HuH-7.5 (cell line): ENCODE data around the gene AQP7.
"Not testable (repeated sequence)": the region's sequence is repeated elsewhere in the genome, so short reads cannot be mapped to it uniquely, and the experiment has no call there.

ENCODE experiments used
- DNase-seq: peaks from one replicate; pipeline ENCODE4 v3.0.0; 2011; ENCODE audit warnings: low spot score

The AQP7 gene

GRCh38 chr9:33433871-33434270 is 31.5 kb upstream of the AQP7 start:
- DNase-seq, result no peak

GRCh38 chr9:33431420-33431819 is 29.1 kb upstream of the AQP7 start:
- DNase-seq, result no peak

GRCh38 chr9:33430942-33431341 is 28.6 kb upstream of the AQP7 start:
- no peak for DNase-seq

GRCh38 chr9:33429256-33429985 is 27.1 kb upstream of the AQP7 start:
- no peak for DNase-seq

GRCh38 chr9:33426843-33427293 is 24.5 kb upstream of the AQP7 start:
- no peak for DNase-seq

- no peak for DNase-seq
Measured at GRCh38 chr9:33425128-33425533, 22.8 kb upstream of the AQP7 start.

- not testable (repeated sequence) for DNase-seq
Measured at GRCh38 chr9:33424492-33424891, 22.1 kb upstream of the AQP7 start.

GRCh38 chr9:33424043-33424442 is 21.7 kb upstream of the AQP7 start:
- DNase-seq, result not testable (repeated sequence)

- DNase-seq, result no peak
Measured at GRCh38 chr9:33419708-33420303, 17.4 kb upstream of the AQP7 start.

GRCh38 chr9:33418090-33418489 is 15.7 kb upstream of the AQP7 start:
- DNase-seq, result no peak

GRCh38 chr9:33416996-33417395 is 14.6 kb upstream of the AQP7 start:
- no peak for DNase-seq

GRCh38 chr9:33415501-33416038 is 13.2 kb upstream of the AQP7 start:
- DNase-seq, result peak; percentile 75

- no peak for DNase-seq
Measured at GRCh38 chr9:33414889-33415500, 12.6 kb upstream of the AQP7 start.

- DNase-seq, result no peak
Measured at GRCh38 chr9:33414268-33414667, 11.9 kb upstream of the AQP7 start.

GRCh38 chr9:33408087-33408486 is 5.7 kb upstream of the AQP7 start:
- no peak for DNase-seq

- no peak for DNase-seq
Measured at GRCh38 chr9:33407061-33407460, 4.7 kb upstream of the AQP7 start.

GRCh38 chr9:33404788-33405362 is 2.5 kb upstream of the AQP7 start:
- DNase-seq, result no peak

GRCh38 chr9:33403941-33404787 is 1.8 kb upstream of the AQP7 start:
- DNase-seq, result no peak

GRCh38 chr9:33401809-33402208 is 559 bp downstream of the AQP7 start:
- DNase-seq, result not testable (repeated sequence)

GRCh38 chr9:33399047-33399446 is 3.3 kb downstream of the AQP7 start:
- not testable (repeated sequence) for DNase-seq

- DNase-seq, result not testable (repeated sequence)
Measured at GRCh38 chr9:33397801-33398200, 4.6 kb downstream of the AQP7 start.
